ENCODE results near the gene KLHL8.

DNA sequence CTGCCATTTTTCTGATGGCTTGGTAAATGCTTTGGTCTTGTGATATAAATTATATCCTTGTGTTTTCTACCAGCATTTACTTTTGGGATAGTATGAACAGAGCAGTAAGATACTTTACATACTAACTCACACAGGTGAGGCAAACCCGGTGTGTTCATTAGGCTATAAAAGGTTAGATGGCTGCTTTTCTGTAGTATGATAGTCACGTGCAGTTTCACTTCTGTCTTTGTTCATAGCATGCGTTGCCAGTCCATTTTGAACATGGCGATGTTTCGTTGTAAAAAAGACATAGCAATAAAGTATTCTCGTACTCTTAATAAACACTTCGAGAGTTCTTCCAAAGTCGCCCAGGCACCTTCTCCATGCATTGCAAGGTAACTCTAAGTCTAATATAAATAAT, 88.4 kb downstream of the KLHL8 start:
- TF ChIP-seq, protein P1, sequence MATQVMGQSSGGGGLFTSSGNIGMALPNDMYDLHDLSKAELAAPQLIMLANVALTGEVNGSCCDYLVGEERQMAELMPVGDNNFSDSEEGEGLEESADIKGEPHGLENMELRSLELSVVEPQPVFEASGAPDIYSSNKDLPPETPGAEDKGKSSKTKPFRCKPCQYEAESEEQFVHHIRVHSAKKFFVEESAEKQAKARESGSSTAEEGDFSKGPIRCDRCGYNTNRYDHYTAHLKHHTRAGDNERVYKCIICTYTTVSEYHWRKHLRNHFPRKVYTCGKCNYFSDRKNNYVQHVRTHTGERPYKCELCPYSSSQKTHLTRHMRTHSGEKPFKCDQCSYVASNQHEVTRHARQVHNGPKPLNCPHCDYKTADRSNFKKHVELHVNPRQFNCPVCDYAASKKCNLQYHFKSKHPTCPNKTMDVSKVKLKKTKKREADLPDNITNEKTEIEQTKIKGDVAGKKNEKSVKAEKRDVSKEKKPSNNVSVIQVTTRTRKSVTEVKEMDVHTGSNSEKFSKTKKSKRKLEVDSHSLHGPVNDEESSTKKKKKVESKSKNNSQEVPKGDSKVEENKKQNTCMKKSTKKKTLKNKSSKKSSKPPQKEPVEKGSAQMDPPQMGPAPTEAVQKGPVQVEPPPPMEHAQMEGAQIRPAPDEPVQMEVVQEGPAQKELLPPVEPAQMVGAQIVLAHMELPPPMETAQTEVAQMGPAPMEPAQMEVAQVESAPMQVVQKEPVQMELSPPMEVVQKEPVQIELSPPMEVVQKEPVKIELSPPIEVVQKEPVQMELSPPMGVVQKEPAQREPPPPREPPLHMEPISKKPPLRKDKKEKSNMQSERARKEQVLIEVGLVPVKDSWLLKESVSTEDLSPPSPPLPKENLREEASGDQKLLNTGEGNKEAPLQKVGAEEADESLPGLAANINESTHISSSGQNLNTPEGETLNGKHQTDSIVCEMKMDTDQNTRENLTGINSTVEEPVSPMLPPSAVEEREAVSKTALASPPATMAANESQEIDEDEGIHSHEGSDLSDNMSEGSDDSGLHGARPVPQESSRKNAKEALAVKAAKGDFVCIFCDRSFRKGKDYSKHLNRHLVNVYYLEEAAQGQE (IDR thresholded peaks at IDR 0.05) = no peak
- no peak for TF ChIP-seq JUND (IDR thresholded peaks at IDR 0.05)
- TF ChIP-seq, protein P2, sequence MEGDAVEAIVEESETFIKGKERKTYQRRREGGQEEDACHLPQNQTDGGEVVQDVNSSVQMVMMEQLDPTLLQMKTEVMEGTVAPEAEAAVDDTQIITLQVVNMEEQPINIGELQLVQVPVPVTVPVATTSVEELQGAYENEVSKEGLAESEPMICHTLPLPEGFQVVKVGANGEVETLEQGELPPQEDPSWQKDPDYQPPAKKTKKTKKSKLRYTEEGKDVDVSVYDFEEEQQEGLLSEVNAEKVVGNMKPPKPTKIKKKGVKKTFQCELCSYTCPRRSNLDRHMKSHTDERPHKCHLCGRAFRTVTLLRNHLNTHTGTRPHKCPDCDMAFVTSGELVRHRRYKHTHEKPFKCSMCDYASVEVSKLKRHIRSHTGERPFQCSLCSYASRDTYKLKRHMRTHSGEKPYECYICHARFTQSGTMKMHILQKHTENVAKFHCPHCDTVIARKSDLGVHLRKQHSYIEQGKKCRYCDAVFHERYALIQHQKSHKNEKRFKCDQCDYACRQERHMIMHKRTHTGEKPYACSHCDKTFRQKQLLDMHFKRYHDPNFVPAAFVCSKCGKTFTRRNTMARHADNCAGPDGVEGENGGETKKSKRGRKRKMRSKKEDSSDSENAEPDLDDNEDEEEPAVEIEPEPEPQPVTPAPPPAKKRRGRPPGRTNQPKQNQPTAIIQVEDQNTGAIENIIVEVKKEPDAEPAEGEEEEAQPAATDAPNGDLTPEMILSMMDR (IDR thresholded peaks at IDR 0.05; ENCODE audit: low read depth, low read length, missing input control) = no peak
- TF ChIP-seq TAF1 (conservative IDR thresholded peaks at IDR 0.05) = no peak
- no peak for TF ChIP-seq FOXA1 (IDR thresholded peaks at IDR 0.05)
- TF ChIP-seq RAD21 (IDR thresholded peaks at IDR 0.05) = no peak
- no peak for TF ChIP-seq GABPA (IDR thresholded peaks at IDR 0.05 in 1 of 2, conservative IDR thresholded peaks at IDR 0.05 in 1 of 2)
- TF ChIP-seq RXRA (IDR thresholded peaks at IDR 0.05) = no peak
- TF ChIP-seq EGR1 (IDR thresholded peaks at IDR 0.05; ENCODE audit: low read depth in 2 of 2) = no peak
- no peak for TF ChIP-seq MAX (IDR thresholded peaks at IDR 0.05)
